Suprapubic skin (tissue), 4 donors: ENCODE data around the gene WNK1.

ENCODE experiments used
- EP300 ChIP-seq: sonication (generic); formaldehyde crosslinking; IDR thresholded peaks from one replicate; pipeline ENCODE4 v1.6.1; 2017; ENCODE audit warnings: antibody characterized with exemption
- POLR2A ChIP-seq, 2 donors: fragments of 450-650 bp; IDR thresholded peaks; one replicate each; pipeline ENCODE4 v1.6.1; 2017; ENCODE audit warnings: antibody characterized with exemption in 2 of 2, mild to moderate bottlenecking in 2 of 2, moderate library complexity in 2 of 2
- POLR2AphosphoS5 ChIP-seq, 3 donors: sonication (generic); formaldehyde crosslinking; IDR thresholded peaks; one replicate each; pipeline ENCODE4 v1.6.1; 2017; ENCODE audit warnings: antibody characterized with exemption in 3 of 3
- TF ChIP-seq, protein P1 (sequence below), 2 donors: fragments of 200-600 bp in 1 of 2; fragments of 450-650 bp in 1 of 2; sonication (generic) in 1 of 2; IDR thresholded peaks; one replicate each; pipeline ENCODE4 v1.5.1; 2016 to 2019; ENCODE audit warnings: antibody characterized with exemption in 2 of 2, mild to moderate bottlenecking in 1 of 2, moderate library complexity in 1 of 2

DNA sequence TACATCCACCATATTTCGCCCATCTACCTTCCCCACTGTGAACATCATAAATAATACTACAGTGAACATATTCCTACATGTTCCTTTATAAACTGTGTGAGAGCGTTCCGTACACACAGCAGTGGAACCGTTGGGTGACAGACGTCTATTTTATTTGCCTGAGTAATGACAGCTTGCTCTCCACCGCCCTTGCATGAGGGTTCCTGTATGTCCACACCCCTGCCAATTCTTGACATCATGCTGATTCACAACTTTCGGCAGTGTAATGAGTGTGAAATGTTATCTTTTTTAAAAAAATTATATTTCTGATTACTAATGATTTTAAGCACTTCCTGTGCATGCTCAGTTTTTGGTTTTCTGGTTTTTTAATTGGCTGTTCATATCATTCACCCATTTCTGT, 201.4 kb downstream of the WNK1 start:
- TF ChIP-seq POLR2AphosphoS5 (IDR thresholded peaks at IDR 0.05) (no peak), POLR2A (IDR thresholded peaks at IDR 0.05) (no peak), EP300 (no peak)
- TF ChIP-seq, protein P1, sequence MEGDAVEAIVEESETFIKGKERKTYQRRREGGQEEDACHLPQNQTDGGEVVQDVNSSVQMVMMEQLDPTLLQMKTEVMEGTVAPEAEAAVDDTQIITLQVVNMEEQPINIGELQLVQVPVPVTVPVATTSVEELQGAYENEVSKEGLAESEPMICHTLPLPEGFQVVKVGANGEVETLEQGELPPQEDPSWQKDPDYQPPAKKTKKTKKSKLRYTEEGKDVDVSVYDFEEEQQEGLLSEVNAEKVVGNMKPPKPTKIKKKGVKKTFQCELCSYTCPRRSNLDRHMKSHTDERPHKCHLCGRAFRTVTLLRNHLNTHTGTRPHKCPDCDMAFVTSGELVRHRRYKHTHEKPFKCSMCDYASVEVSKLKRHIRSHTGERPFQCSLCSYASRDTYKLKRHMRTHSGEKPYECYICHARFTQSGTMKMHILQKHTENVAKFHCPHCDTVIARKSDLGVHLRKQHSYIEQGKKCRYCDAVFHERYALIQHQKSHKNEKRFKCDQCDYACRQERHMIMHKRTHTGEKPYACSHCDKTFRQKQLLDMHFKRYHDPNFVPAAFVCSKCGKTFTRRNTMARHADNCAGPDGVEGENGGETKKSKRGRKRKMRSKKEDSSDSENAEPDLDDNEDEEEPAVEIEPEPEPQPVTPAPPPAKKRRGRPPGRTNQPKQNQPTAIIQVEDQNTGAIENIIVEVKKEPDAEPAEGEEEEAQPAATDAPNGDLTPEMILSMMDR (IDR thresholded peaks at IDR 0.05), result no peak
